ENCODE measurements around the gene GXYLT1.

GRCh38 chr12:42167711-42168110 is 23.0 kb upstream of the GXYLT1 start:
- TF ChIP-seq POLR2AphosphoS5 (IDR thresholded peaks at IDR 0.05; ENCODE audit: insufficient read depth, low read depth, low read length) = no peak
- TF ChIP-seq CTCF (IDR thresholded peaks at IDR 0.05; ENCODE audit: extremely low read depth in 1 of 2, insufficient read depth in 1 of 2, low read depth in 1 of 2, low read length in 2 of 2) = no peak
- no peak for TF ChIP-seq MAX (IDR thresholded peaks at IDR 0.05; ENCODE audit: insufficient read depth, insufficient read length)
- no peak for TF ChIP-seq POLR2A (IDR thresholded peaks at IDR 0.05; ENCODE audit: low read depth, low read length)
- no peak for TF ChIP-seq EZH2 (IDR thresholded peaks at IDR 0.05; ENCODE audit: borderline replicate concordance, low read depth, low read length, severe bottlenecking)
- TF ChIP-seq MYC (IDR thresholded peaks at IDR 0.05; ENCODE audit: low read depth, low read length) = no peak
- TF ChIP-seq GATA2 (IDR thresholded peaks at IDR 0.05; ENCODE audit: insufficient read depth, insufficient read length, low read depth, low read length) = no peak
